ENCODE data around the gene GFI1B.

DNA sequence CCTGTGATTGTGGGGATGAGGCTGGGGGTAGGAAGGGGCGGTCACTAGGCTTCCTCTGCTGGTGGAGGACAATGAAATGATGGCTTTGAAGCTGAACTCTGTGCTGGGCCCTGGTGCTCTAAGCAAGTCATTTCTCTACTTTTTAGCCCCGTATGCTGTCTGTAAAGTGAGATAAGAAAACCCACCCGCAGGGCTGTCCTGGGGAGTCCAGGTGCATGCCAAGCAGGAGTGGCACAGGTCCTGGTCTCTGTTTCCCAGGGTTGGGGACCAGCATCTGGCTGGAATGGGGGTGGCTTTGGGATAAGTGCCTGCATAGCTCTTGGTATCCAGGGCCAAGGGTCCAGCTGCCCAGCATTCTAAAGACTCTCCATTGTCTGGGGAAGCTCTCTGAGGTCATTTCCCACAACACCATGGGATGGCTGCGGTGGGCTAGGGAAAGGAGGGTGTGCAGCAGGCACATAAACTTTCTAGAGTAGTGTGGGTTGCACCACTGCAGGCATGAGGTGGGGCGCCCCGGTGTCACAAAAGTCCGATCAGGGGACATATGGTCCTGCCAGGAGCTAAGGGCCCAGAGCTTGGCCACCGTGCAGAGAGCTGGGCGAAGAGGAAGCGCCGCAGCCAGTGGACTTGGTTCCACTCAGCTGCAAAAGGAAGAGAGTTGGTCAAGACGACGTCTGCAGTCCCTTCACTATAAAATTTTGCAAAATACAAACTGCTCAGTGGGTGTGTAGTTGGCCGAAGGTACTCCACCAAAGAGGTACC lies 26.7 kb downstream of the GFI1B start:
- TF ChIP-seq, protein P1, sequence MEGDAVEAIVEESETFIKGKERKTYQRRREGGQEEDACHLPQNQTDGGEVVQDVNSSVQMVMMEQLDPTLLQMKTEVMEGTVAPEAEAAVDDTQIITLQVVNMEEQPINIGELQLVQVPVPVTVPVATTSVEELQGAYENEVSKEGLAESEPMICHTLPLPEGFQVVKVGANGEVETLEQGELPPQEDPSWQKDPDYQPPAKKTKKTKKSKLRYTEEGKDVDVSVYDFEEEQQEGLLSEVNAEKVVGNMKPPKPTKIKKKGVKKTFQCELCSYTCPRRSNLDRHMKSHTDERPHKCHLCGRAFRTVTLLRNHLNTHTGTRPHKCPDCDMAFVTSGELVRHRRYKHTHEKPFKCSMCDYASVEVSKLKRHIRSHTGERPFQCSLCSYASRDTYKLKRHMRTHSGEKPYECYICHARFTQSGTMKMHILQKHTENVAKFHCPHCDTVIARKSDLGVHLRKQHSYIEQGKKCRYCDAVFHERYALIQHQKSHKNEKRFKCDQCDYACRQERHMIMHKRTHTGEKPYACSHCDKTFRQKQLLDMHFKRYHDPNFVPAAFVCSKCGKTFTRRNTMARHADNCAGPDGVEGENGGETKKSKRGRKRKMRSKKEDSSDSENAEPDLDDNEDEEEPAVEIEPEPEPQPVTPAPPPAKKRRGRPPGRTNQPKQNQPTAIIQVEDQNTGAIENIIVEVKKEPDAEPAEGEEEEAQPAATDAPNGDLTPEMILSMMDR (IDR thresholded peaks at IDR 0.05; ENCODE audit: low read depth, low read length) = no peak
- no peak for TF ChIP-seq POLR2A (IDR thresholded peaks at IDR 0.05; ENCODE audit: extremely low read depth, insufficient read length)
- TF ChIP-seq, protein P2, sequence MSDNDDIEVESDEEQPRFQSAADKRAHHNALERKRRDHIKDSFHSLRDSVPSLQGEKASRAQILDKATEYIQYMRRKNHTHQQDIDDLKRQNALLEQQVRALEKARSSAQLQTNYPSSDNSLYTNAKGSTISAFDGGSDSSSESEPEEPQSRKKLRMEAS (IDR thresholded peaks at IDR 0.05; ENCODE audit: low read depth, low read length) = no peak

Measured in NB4 (cell line).